Limb (tissue), 2 donors: ENCODE measurements around the gene ANKLE1.
"Not testable (repeated sequence)": the region's sequence is repeated elsewhere in the genome, so short reads cannot be mapped to it uniquely, and the experiment has no call there.

ENCODE experiments used
- DNase-seq, 2 donors: peaks; one replicate each; pipeline ENCODE4 v3.0.0-alpha.2; 2016; ENCODE audit errors: extremely low spot score in 2 of 2

The ANKLE1 gene

DNA sequence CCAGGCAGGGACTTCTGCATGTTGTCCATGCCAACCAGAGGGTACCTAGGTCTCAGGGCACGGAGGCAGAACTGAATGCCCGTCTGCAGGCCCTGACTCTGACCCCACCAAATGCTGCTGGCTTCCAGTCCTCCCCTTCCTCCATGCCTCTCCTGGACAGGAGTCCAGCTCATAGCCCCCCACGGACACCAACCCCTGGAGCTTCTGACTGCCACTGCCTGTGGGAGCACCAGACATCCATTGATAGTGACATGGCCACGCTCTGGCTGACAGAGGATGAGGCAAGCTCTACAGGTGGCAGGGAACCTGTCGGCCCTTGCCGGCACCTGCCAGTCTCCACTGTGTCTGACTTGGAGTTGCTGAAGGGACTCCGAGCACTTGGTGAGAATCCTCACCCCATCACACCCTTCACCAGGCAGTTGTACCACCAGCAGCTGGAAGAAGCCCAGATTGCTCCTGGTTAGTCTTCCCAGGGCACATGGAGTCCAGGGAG, 1.8 kb downstream of the ANKLE1 start:
- DNase-seq, result no peak

DNA sequence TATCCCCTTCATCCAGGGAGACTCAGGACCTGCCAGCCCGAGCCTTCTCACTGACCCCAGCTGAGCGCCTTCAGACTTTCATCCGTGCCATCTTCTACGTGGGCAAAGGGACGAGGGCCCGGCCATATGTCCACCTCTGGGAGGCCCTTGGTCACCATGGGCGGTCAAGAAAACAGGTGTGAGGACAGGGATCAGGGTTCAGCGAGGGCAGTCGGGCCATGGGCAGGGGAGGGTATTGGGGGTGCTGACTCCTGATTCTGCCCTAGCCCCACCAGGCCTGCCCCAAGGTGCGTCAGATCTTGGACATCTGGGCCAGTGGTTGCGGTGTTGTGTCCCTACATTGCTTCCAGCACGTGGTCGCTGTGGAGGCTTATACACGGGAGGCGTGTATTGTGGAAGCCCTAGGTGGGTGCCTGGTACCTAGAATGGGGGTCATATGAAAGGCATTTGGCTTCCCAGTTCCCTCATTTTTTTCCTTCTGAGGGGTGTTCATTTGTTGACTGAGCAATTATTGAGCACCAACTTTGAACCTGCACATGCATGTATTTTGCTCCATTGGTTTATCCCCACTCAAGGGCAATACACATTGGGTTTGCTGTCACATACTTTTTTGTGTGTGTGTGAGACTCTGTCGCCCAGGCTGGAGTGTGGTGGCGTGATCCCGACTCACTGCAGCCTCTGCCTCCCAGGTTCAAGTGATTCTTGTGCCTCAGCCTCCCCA, 3.9 kb downstream of the ANKLE1 start:
- no peak for DNase-seq

DNA sequence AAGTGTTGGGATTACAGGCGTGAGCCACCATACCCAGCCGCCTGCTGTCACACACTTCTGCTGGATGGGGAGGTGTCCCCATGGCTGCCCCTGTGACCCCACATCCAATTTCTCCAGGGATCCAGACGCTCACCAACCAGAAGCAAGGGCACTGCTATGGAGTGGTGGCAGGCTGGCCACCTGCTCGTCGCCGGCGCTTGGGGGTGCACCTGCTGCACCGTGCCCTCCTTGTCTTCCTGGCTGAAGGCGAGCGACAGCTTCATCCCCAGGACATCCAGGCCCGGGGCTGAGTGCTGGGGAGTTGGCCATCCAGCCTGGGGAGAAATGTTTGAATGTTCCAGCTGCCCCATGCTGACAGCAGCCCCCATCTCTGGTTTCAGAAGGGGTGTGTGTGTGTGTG, 4.6 kb downstream of the ANKLE1 start:
- no peak for DNase-seq

DNA sequence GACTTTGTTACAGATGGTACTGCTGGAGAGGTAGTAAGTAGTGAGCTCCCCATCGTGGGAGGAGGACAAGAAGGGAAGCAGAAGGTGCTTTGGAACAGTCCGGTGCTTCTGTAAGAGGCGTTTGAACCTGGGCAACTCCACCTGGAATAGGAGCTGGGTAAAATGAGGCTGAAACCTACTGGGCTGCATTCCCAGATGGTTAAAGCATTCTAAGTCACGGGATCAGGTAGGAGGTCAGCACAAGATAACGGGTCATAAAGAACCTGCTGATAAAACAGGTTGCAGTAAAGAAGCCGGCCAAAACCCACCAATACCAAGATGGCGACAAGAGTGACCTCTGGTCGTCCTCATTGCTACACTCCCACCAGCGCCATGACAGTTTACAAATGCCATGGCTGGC, 5.1 kb downstream of the ANKLE1 start:
- no peak for DNase-seq

DNA sequence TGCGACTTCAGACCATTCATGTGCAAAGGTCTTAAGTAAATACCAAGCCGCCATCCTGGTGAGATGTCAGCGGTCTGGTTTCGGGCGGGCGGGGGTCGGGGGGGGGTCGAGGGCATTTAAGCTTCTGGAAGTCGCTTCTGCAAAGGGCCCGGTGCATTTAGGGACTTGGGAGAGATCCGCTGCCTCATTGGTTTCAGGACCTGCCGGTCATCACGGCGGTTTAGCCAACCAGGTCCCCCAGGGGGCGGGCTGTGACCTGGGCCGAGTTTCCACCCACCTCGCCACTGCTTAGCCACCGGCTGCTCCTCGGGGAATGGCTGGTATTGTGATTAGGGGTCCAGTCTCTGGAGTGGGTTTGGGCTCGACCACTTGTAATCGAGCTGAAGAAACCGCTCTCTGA, 7.8 kb downstream of the ANKLE1 start:
- peak in 1 of 2 donors; percentile 73 for DNase-seq

DNA sequence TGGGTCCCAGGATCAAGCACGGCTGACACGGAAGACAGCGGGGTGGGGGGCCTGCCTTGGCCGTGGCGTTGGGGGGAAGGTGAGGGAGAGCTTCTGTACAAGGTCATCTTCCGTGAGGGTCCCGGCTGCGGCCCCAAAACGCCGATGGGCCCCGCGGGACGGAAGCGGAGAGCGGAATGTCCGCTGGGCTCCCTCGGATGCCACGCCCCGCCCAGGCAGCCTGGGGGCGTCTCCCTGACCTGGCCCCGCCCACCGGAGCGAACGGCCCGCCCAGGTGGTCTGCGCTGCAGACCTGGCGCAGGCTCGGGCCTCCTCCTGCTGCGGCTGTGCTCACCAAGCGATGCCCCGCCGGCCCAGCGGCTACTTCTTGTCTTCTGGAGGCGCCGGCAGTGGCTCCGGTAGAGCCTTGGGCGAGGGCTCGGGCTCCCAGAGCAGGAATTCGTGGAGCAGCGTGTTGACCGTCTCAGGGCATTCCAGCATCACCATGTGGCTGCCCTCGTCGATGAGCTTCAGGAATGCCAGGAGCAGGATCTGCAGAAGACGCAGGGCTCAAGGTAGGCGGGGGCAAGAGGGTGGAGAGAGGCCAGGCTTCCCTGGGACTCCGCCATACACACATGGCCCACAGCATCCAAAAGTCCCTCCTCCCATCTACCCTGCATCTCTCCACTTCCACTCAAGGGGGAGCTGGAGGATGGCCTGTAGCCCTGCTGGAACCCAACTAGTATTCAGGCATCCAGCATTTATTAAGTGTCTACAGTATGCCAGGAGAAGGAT, 10.8 kb downstream of the ANKLE1 start:
- DNase-seq, result peak; percentile 61 to 81

DNA sequence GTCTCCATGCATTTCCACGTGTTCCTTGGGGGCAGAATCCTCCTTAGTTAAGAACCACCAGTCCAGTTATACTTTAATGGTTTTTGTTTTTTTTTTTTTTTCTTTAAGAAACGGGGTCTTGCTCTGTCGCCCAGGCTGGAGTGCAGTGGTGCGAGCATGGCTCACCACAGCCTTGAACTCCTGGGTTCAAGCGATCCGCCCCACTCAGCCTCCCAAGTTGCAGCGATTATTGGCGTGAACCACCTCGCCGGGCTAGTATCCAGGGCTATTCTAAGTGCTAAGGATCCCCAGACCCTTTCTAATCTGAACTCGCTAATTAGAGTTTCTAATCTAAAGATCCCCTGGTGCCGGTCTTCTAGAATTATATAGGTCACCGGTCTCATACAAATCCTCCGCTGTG, 11.9 kb downstream of the ANKLE1 start:
- DNase-seq, result no peak

DNA sequence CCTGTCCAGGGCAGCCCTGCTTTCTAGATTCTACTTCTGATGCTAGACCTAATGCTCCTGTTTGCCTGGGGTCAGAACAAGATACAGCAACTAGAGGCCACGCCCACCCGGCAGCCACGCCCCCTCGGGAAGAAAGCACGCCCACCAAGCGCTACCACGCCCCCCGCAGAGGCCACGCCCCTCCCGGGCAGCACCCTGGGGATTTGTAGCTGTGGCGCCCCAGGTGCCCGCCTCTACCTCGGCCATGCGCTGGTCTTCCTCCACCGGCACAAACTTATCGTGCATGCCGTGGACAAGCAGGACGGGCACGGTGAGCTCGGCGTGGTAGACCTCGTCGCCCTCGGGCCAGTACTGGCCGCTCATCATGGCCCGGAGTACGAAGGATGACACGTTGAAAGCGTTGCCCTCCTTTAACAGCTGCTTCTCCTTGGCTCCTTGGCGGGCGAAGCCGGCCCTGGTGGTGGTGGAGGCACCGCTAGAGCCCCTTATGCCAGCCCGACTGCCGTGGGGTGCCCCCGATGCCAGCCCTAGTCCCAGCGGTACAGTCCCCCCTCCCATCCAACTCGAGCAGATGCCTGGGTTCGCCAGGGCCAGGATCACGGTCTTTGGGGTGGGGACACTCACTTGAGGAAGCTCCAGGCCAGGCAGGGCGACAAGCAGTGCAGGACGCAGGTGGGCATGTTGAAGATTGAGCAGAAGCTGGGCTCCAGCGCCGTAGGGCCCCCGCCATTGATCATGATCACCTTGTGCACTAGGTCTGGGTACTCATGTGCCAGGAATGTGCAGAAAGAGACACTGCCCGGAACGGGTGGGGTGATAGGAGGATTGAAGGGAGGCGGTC, 12.6 kb downstream of the ANKLE1 start:
- peak in 1 of 2 donors; percentile 62 for DNase-seq

DNA sequence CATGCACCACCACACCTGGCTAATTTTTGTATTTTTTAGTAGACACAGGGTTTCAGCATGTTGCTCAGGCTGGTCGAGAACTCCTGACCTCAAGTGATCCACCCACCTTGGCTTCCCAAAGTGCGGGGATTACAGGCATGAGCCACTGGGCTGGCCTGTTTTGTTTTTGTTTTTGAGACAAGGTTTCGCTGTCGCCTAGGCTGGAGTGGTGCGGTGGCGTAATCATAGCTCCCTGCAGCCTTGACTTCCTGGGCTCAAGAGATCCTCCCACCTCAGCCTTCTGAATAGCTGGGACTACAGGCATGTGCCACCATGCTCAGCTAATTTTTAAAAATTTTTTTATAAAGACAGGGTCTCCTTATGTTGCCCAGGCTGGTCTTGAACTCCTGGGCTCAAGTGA, 13.8 kb downstream of the ANKLE1 start:
- not testable (repeated sequence) for DNase-seq

DNA sequence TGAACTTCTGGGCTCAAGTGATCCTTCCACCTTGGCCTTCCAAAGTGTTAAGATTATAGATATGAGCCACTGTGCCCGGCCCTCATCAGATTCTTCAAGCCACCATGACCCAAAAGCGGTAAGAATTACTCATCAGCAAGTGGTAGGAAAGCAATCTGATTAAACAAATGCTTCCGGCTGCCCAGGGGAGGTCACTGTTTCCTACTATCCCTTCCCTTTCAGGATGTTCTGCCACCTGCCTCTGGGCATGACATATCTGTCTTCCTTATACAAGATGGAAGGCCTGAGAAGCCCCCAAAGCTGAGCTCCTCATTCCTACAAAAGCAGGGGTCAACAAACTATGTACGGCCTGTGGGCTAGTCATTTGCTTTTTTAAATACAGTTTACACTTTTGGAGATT, 14.6 kb downstream of the ANKLE1 start:
- DNase-seq, result no peak

DNA sequence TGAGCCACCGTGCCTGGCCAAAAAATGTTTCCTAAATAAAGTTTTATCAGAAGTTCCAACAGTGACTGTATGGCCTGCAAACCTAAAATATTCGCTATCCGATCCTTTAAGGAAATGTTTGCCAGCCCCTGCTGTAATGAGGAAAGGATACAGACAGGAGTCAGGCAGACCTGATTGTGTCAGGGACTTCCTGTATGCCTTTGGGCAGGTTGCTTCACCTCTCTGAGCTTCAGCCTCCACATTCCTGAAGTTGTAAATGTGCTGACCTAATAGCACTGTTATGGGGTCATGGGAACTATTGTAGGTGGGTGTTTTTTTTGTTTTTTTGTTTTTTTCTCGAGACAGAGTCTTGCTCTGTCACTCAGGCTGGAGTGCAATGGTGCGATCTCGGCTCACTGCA, 15.3 kb downstream of the ANKLE1 start:
- no peak for DNase-seq

DNA sequence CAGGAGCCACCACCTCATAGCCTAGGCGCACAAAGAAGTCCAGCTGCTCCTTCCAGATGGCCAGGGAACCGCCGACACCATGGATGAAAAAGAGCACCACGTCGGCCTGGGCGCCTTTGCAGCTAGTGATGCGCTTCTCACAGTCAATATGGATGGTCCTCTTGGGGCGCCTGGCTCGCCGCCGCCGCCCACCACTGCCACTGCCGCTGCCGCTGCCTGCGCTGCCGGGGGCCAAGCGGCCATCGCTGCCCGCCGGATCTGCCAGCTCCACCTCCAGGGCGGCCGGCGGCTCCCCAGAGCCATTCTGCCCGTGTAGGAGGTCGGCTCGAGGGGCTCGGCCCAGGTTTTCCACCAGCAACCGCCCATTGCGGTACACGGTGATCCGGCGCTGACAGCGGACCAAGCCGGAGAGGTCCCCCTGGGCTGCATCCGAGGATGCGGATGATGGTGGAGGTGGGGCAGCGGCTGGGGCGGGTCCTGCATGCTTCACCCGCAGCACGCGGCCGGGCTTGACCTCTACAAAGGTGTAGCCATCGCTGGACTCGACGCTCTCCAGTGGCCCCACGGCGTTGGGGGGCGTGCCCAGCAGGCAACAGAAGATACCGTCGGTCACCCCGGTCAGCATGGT, 19.4 kb downstream of the ANKLE1 start:
- no peak for DNase-seq

DNA sequence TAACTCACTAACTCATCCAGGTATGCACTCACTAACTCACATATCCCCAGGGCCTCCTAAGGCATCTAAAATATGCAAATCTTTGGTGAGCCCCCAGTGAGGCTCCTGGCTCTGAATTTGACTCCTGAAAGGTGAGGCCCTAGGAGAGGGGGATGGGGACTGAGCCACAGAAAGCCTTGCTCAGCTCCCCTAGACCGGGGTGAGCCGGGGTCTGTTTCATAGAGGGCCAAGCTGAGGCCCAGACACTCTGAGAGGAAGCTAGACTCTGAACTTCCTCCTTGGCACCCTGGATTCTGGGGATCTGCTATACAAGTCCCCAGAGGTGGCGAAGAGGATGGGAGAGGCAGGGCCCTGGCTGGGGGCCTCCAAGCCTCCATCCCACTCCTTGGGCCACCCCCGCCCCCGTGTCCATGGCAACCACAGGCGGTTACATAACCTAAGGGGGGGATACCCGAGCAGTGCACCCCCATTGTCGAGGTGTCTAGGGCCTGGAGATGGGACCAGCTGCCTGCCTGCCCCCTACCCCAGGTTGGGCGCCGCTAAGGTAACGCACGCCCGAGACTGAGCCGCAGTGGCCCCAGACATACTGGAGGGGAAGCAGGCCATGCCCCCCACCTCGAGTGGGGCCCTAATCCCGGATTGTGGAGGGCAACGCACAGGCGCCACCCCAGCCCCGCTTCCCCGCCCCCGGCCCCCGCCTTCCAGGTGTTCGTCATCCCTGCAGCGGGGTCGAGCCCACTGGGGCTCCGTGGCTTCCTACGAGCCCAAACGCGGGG, 20.9 kb downstream of the ANKLE1 start:
- peak in 1 of 2 donors; percentile 61 for DNase-seq

DNA sequence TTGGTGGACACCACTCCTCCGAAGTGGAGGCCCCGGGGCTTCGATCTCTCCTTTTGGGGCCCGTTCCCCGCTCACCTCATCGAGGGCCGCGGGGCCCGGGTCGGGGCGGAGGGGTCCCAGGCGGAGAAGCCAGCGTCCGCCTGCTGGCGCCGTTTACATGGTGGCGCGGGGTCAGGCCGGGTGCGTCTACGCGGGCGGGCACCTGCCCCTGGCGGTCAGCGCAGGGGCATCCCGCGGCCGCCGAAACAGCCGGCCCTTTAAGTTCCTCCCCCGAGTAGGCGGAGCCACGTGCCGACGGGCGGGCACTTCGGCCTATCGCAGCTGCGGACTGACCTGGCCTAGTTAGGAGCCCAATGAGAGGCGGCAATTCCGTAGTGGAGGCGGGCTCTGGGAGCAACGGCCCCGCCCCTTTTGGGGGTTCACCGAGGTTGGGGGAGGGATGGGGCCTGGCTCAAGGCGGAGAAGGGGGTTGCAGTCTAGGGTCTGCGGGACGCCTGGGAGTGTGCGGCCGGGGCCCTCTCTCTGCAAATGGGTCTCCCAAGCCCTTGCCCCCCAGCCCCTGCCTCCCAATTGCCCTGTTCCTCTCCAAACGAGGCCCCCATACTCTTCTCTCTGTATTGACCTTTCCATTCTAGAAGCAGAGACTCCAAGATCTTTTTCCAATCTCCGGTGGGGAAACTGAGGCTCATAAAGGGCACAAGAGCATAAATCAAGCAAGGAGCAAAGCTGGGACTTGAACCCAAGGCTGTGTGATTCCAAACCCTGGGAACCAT, 21.7 kb downstream of the ANKLE1 start, which contains the start of gene ABHD8:
TSS of gene ABHD8 (minus strand) at position 259 of the 773 bp plus-strand sequence. CDS start 1,809 bp downstream, outside the sequence.
- peak; percentile 95 to 97 for DNase-seq

DNA sequence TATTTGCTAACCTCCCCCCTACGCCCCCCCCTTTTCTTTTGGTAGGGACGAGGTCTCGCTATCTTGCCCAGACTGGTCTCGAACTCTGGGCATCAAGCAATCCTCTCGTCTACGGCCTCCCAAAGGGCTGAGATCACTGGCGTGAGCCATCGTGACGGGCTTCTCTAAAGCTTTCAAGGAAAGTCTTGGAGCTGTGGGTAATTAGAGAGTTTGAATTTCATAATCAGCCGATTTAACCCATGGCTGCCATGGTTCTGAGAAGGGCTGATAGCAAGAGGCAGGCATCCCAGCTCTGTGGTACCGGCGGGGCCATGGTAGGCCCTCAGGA, 22.2 kb downstream of the ANKLE1 start:
- no peak for DNase-seq

DNA sequence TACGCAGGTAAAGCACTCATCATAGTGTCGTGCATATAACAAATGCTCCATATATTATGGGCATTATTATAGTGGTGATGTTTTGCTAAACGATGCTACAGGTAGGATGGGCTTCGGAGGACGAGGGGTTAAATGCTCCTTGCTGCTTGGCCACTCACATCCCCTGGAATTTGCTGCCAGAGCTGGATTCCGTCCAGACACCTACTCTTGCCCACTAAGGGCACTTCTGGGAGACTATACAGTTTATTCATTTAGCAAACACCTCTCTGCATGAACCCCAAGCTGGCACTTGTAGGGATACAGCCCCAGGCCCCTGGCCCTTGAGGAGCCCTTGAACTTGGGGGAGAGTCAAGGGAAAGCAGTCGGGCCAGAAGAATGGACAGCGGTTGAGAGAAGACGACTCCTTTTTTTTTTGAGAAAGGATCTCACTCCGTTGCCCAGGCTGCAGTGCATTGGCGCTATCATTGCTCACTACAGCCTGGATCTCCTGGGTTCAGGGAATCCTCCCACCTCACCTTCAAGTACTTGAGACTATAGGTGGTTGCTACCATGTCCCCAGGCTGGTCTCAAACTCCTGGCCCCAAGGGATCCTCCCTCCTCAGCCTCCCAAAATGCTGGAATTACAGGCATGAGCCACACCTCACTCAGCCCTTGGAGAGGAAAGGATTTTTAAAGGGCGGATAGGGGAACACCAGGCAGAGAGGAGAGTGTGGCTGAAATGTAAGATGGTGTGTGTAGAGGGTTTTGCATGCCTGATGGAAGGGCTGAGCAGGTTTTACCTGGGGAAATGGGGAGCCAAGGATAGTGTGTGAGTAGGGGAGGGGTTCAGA, 22.9 kb downstream of the ANKLE1 start:
- no peak for DNase-seq

DNA sequence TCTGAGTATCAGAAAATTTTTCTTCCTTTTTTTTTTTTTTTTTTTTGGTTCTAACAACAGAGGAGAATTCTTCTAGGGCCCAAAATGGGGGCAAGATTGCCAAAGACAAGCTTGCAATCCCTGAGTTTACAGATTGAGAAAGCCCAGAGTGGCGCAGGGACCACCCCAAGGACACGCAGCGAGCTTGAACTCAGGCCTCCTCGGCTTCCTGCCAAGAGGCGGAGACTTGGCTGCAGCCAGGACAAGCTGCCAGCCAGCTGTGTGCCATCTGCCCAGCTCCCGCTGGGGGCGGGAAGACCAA, 23.5 kb downstream of the ANKLE1 start:
- DNase-seq, result no peak

DNA sequence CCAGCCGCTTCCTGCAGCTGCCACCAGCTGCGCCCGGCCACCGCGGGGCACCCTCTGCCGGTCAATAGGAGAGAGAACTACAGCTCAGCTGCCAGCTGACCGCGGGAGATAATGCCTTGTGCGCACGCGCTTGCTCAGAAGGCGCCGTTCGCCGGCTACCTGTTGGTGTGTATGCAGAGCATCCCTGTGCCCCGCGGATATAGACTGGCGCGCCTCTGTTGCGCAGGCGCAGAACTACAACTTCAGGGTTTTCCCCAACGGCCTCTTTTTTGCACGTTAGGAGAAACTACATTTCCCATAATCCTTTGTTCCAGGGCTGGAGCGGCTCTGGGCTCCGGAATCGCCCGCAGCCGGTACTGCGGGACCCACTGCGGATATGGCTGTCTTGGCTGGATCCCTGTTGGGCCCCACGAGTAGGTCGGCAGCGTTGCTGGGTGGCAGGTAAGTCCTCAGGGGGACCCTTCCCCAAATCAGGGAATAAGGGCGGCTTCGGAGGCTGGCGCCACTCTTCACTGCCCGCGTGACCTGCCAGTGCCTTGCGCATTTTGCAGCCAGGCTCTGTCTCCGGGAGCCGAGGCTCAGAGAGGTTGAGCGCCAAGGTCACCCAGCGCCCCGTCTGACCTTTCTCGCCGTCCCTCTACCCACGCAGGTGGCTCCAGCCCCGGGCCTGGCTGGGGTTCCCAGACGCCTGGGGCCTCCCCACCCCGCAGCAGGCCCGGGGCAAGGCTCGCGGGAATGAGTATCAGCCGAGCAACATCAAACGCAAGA, 24.0 kb downstream of the ANKLE1 start, which contains the start of gene MRPL34:
TSS of gene MRPL34 (plus strand) at position 356 of the 768 bp plus-strand sequence. CDS start at position 377, 21 bp downstream.
- DNase-seq, result peak; percentile 95 to 98
